Mesodermal cell (in vitro differentiated cells): ENCODE data around the gene UMODL1.

Source experiments
- H3K27ac ChIP-seq: 2 replicates; pipeline ENCODE4 v1.7.0; 2013; ENCODE audit warnings: mild to moderate bottlenecking, low read depth, low read length, moderate library complexity; ENCODE audit not compliant: severe bottlenecking
- H3K36me3 ChIP-seq: 2 replicates; pipeline ENCODE4 v1.7.1; 2013; ENCODE audit warnings: mild to moderate bottlenecking, low read length, moderate library complexity; ENCODE audit not compliant: control insufficient read depth, insufficient read depth
- H3K4me1 ChIP-seq: one replicate; pipeline ENCODE4 v1.7.1; 2013; ENCODE audit warnings: mild to moderate bottlenecking, low read length; ENCODE audit not compliant: insufficient read depth, control insufficient read depth, poor library complexity, severe bottlenecking
- H3K4me3 ChIP-seq: 2 replicates; pipeline ENCODE4 v1.7.0; 2013; ENCODE audit warnings: low read length, control low read depth, mild to moderate bottlenecking; ENCODE audit not compliant: insufficient read depth, poor library complexity, severe bottlenecking; ENCODE audit errors: extremely low read depth
- H3K9me3 ChIP-seq: 2 replicates; pipeline ENCODE4 v1.7.1; 2013; ENCODE audit warnings: mild to moderate bottlenecking, low read length, moderate library complexity; ENCODE audit not compliant: control insufficient read depth
- WGBS, 2 experiments: methylation state at CpG; one replicate each; pipeline ENCODE4 v1.1.5; 2013; ENCODE audit warnings: missing lambda C conversion rate in 2 of 2; ENCODE audit not compliant: insufficient coverage in 2 of 2; 5-methylcytosine and 5-hydroxymethylcytosine counted together

The UMODL1 gene

GRCh38 chr21:42048870-42049577, 22.1 kb upstream of the UMODL1 start:
- no peak overlapping the region for H3K27ac ChIP-seq

GRCh38 chr21:42049578-42050430, 21.3 kb upstream of the UMODL1 start:
- Histone ChIP-seq H3K36me3 (no peaks in the 10 kb centered on the region), H3K27ac (no peak overlapping the region), H3K4me3 (no peak overlapping the region), H3K4me1 (no peaks in the 10 kb centered on the region), H3K9me3 (peaks cover 3% of the 10 kb centered on the region)
- WGBS, 2 experiments, result 88 to 92% methylated on average over 13 to 16 of the region's 16 CpGs

More at GRCh38 chr21:42048870-42049577, 22.1 kb upstream of the UMODL1 start:
- 92 to 96% methylated on average over 8 to 9 of the region's 10 CpGs for WGBS, 2 experiments
- no peaks in the 10 kb centered on the region for H3K36me3 ChIP-seq
- H3K4me1 ChIP-seq, result no peaks in the 10 kb centered on the region
- H3K9me3 ChIP-seq, result peaks cover 3% of the 10 kb centered on the region
- H3K4me3 ChIP-seq, result no peak overlapping the region

- Histone ChIP-seq H3K4me3 (no peak overlapping the region), H3K36me3 (no peaks in the 10 kb centered on the region), H3K9me3 (peaks cover 3% of the 10 kb centered on the region), H3K4me1 (peaks cover 4% of the 10 kb centered on the region), H3K27ac (peak overlapping the region; percentile 49)
- WGBS, 2 experiments, result 69 to 73% methylated on average over 3 to 5 of the region's 9 CpGs
Measured at GRCh38 chr21:42051788-42052187, 19.3 kb upstream of the UMODL1 start.

GRCh38 chr21:42055425-42055824, 15.7 kb upstream of the UMODL1 start:
- H3K4me3 ChIP-seq, result no peak overlapping the region
- WGBS, 2 experiments, result 78 to 84% methylated on average over 6 to 8 of the region's 9 CpGs
- no peak overlapping the region for H3K27ac ChIP-seq
- peaks cover 13% of the 10 kb centered on the region for H3K4me1 ChIP-seq
- H3K9me3 ChIP-seq, result peaks cover 3% of the 10 kb centered on the region
- no peaks in the 10 kb centered on the region for H3K36me3 ChIP-seq

- H3K36me3 ChIP-seq, result no peaks in the 10 kb centered on the region
- no peak overlapping the region for H3K27ac ChIP-seq
- H3K4me1 ChIP-seq, result peaks cover 14% of the 10 kb centered on the region
- 90 to 93% methylated on average over 10 to 11 of the region's 11 CpGs for WGBS, 2 experiments
- no peak overlapping the region for H3K4me3 ChIP-seq
- peaks cover 3% of the 10 kb centered on the region for H3K9me3 ChIP-seq
Measured at GRCh38 chr21:42056468-42056867, 14.6 kb upstream of the UMODL1 start.

GRCh38 chr21:42056996-42057689, 14.0 kb upstream of the UMODL1 start:
- WGBS, 2 experiments, result 55 to 58% methylated on average over 8 to 11 of the region's 17 CpGs
- Histone ChIP-seq H3K27ac (no peak overlapping the region), H3K4me1 (peaks cover 17% of the 10 kb centered on the region), H3K36me3 (no peaks in the 10 kb centered on the region), H3K4me3 (no peak overlapping the region), H3K9me3 (peaks cover 3% of the 10 kb centered on the region)

- H3K4me3 ChIP-seq, result no peak overlapping the region
- no peaks in the 10 kb centered on the region for H3K36me3 ChIP-seq
- H3K27ac ChIP-seq, result no peak overlapping the region
- H3K9me3 ChIP-seq, result peaks cover 3% of the 10 kb centered on the region
- peaks cover 17% of the 10 kb centered on the region for H3K4me1 ChIP-seq
- 90 to 91% methylated on average over 10 of the region's 11 CpGs for WGBS, 2 experiments
Measured at GRCh38 chr21:42057851-42058437, 13.2 kb upstream of the UMODL1 start.

GRCh38 chr21:42058631-42059111, 12.4 kb upstream of the UMODL1 start:
- no peak overlapping the region for H3K4me3 ChIP-seq
- no peaks in the 10 kb centered on the region for H3K36me3 ChIP-seq
- WGBS, 2 experiments, result 97 to 98% methylated on average over 11 of the region's 11 CpGs
- peaks cover 17% of the 10 kb centered on the region for H3K4me1 ChIP-seq
- H3K27ac ChIP-seq, result no peak overlapping the region
- no peaks in the 10 kb centered on the region for H3K9me3 ChIP-seq

- Histone ChIP-seq H3K9me3 (no peaks in the 10 kb centered on the region), H3K27ac (no peak overlapping the region)
- WGBS, 2 experiments, result 92 to 98% methylated on average over 9 of the region's 9 CpGs
Measured at GRCh38 chr21:42059141-42059540, 12.0 kb upstream of the UMODL1 start.

GRCh38 chr21:42059721-42060120, 11.4 kb upstream of the UMODL1 start:
- no peak overlapping the region for H3K27ac ChIP-seq

More at GRCh38 chr21:42059141-42059540, 12.0 kb upstream of the UMODL1 start:
- Histone ChIP-seq H3K4me1 (peaks cover 17% of the 10 kb centered on the region), H3K4me3 (no peak overlapping the region), H3K36me3 (no peaks in the 10 kb centered on the region)

More at GRCh38 chr21:42059721-42060120, 11.4 kb upstream of the UMODL1 start:
- Histone ChIP-seq H3K4me3 (no peak overlapping the region), H3K9me3 (no peaks in the 10 kb centered on the region), H3K36me3 (no peaks in the 10 kb centered on the region), H3K4me1 (peaks cover 17% of the 10 kb centered on the region)
- WGBS, 2 experiments, result 82 to 84% methylated on average over 6 of the region's 10 CpGs
